Putamen (tissue), 1 donor: ENCODE measurements around the gene FHOD1.

Source experiments
- DNase-seq: peaks from one replicate; pipeline ENCODE4 v3.0.0-alpha.2; 2016; ENCODE audit warnings: low spot score

Gene FHOD1

DNA sequence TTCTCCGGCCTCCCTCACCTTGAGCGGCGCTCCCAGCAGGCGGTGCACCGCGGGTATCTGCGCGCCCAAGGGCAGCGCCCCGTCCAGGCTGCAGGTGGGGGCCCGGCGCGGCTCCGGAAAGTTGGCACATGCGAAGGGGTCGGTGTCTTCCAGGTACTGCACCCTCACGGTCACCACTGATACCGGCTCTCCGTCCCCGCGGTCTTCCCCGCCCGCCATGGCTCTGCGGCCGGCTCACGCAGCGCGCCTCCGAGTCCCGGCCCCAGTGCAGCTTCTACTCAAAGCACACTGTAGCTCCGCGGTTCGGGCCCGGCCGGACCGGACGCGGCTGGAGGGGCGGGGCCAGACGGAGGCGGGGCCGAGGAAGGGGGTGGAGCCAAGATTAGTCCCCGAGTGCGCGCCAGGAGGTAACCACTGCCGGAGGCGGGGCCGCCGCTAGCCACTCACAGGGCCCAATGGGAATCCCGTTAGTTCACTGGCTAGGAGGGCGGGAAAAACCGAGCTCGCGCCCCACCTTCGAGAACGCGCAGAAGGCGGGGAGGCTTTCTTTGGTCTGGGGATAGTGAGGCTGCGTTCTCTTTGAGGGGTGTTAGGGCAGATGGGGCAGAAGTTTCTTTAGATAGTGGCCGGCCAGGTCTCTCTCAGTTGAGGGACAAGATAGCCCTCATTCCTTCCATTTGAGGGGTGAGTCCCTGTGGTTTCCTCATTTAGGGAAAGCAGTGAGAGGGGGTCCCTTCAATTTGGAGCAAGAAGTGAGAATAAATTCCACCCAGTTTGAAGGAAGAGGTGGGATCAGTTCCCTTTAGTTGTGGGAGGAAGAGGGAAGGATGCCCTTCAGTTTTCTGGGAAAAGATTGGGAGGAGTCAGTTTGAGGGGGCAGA, at the start of gene FHOD1:
Gene FHOD1 (minus strand): TSS at position 290 of the 881 bp plus-strand sequence. CDS start 71 bp downstream, at position 219.
- peak; percentile 90 for DNase-seq

DNA sequence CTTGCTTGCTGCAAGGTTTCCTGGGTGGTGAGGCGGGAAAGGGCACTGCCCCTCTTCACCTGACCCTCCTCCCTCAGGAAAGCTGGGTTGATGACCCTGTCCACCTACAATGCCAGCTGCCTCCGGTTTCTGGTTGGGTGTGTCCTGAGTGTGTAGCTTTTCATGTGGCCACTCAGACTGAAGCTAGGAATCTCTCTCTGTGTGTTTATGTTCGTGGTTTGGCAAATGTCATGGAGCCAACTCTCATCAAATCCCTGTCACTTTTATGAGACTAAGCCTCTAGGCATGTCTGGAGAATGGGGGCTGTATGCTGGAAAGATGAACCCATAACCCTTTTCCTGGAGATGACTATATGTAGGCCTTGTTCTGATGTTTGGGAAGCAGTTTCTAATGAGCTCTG, 49.1 kb upstream of the FHOD1 start:
- no peak for DNase-seq

DNA sequence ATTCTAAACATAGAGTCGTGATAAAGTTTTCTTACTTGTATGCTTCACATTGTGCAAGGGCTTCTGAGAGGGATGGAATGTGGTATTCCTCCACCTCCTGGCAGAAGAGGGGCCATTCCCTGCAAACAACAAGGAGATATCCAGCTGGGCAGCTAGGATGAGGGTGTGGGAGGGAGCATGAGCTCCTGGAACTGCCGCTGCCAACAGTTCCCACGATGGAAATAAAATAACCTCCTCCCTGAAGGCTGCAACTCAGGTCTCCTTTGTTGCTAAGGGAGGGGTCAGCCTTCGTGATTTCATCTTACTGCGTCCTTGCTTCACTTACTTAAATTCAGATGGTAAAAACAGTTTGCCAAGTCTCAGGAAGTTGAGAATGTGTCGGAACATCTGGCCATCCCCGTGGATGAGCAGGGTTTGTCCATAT, 47.7 kb upstream of the FHOD1 start:
- DNase-seq = no peak

DNA sequence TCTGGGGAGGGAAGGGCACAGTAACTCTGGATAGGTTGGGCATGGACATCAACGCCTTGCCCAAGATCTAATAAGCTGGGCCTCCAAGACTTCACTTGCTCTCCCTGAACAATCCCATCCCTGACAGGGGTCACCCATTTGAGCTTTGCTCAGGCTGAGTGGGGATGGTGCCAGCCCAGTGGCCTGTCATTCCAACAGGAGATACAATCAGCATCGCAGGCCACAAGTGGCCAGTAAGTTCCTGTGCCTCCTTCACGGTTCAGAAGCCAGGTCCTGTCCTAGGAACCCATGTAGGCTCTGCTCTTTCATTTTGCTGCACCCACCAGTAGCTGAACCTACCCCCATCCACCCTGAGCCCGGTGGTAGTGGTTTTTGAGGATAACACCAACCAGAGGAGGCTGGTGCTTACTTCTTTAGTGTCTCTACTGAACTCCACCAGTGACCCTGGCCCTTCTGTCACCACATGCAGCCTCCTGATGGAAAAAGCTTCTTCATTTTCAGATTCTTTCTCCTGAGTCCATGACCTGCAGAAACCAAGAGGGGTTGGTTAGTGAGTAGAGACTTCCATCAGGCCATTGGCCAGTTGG, 47.0 kb upstream of the FHOD1 start:
- DNase-seq = no peak

DNA sequence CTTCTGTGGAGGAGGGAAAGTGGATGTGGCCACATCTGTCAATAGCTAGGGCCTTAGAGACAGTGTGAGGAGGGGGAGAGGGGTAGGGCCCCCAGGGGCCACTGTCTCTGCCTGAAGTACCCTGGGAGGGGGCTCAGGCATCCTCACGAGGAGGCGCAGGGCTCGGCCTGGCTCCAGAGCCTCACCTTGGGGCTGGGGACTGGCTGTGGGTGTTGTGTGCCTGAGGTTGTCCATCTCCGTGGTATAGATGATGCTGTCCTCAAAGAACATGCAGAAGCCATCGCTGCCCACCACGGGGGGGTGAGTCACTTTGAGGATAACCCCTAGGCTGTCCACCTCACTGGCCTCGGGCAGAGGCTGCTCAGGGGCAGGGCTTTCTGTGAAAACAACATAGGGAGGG, 44.2 kb upstream of the FHOD1 start:
- DNase-seq = no peak

DNA sequence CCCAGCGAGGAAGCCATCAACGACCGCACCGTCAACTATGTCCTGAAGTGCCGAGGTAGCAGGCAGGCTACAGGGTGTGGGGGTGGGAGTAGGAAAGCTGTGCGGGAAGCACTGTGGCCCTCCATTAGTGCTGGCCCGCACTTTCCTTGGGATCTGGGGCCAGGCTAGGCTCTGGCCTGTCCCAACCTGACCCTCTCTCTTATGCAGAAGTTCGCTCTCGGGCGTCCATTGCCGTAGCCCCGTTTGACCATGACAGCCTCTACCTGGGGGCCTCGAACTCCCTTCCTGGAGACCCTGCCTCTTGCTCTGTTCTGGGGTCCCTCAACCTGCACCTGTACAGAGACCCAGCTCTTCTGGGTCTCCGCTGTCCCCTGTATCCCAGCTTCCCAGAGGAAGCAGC, 40.7 kb upstream of the FHOD1 start:
- DNase-seq = no peak

DNA sequence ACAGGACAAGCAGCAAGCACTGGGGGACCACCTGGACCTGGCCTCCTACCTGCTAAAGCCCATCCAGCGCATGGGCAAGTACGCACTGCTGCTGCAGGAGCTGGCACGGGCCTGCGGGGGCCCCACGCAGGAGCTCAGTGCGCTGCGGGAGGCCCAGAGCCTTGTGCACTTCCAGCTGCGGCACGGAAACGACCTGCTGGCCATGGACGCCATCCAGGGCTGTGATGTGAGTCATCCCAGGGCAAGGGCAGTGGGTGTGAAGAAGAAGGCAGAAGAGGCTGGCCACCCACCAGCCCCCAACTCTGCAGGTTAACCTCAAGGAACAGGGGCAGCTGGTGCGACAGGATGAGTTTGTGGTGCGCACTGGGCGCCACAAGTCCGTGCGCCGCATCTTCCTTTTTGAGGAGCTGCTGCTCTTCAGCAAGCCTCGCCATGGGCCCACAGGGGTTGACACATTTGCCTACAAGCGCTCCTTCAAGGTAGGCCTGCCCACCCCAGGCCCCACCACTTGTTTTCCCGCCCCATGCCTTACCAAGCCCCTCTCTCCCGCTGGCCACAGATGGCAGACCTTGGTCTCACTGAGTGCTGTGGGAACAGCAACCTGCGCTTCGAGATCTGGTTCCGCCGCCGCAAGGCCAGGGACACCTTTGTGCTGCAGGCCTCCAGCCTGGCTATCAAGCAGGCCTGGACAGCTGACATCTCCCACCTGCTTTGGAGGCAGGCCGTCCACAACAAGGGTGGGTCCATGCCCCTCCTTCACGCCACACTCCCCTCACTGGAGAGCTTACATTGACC, 39.4 kb upstream of the FHOD1 start:
- DNase-seq = no peak

DNA sequence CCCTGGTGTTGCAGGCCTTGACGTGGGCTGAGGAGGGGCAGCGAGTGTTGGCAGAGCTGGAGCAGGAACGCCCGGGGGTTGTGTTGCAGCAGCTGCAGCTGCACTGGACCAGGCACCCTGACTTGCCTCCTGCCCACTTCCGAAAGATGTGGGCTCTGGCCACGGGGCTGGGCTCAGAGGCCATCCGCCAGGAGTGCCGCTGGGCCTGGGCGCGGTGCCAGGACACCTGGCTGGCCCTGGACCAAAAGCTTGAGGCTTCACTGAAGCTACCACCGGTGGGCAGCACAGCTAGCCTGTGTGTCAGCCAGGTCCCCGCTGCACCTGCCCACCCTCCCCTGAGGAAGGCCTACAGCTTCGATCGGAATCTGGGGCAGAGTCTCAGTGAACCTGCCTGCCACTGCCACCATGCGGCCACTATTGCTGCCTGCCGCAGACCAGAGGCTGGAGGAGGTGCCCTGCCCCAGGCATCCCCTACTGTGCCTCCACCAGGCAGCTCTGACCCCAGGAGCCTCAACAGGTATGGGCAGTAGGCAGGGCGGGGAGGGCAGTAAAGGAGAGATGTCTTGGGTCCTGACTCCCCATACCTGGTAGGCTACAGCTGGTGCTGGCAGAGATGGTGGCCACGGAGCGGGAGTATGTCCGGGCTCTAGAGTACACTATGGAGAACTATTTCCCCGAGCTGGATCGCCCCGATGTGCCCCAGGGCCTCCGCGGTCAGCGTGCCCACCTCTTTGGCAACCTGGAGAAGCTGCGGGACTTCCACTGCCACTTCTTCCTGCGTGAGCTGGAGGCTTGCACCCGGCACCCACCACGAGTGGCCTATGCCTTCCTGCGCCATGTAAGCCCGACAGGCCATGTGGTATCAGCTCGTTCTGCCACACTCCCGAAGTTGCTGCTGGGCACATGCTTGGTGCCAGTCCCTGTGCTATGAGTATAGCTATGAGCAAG, 37.7 kb upstream of the FHOD1 start:
- DNase-seq = no peak

DNA sequence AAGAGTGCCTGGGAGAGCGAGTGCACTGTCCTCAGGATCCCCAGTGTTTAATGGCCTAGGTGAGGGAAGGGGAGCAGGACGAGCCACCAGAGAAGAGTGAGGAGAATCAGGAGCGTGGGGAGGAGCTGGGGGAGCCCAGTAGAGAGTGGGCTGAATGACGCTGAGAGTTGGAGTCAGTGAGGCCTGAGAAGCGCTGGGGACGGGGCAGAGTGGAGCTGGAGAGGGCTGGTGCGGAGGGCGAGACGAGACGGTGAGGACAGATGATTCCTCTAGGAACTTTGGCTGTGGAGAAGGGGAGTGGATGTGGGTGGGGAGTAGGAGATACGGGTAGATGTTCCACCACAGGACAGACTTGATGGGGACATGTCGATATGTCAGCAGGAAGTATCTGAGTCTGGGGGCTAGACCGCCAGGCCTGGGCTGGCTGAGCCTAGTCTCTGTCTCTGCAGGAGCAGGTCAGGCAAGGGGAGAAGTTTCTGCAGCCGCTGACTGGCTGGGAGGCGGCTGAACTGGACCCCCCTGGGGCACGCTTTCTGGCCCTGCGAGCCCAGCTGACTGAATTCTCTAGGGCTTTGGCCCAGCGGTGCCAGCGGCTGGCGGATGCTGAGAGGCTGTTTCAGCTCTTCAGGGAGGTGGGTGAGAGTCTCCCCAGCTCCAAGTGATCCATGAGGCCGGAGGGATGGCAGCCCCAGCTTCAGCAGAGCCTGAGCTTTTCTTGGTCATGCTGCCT, 36.7 kb upstream of the FHOD1 start:
- DNase-seq = no peak

DNA sequence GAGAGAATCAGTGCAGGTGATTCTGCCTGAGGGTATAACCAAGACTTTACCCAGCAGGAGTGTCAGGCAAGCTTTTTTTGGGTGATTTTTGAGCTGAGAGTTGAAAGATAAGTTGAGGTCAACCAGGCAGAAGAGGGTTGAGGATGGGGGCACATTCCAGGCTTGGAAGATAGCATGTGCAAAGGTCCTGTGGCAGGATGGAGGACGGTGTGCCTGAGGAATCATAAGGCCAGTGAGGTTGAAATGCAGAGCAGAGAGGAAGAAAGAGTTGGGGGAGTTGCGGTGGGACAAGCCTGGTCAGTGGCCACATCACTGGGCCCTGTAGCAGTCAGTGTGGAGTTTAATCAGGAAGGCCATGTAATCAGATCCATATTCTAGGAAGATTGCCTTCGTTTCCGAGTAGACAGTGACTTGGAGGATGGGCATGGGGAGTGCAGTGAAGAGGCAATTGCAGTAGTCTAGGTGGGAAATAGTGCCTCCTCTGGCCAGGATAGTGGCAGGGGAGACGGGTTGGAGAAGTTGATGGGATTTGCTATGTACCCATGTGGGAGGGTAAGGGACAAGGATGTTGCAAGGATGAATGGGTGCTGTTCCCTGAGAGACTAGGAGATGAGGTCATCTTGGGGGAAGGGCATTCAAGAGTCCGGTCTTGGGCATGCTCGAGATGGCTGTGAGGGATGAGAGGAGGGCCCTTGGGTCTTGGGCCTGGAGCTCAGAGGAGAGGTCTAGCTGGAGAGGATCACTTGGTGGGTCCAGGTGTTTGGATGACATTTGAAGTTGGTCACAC, 36.0 kb upstream of the FHOD1 start:
- no peak for DNase-seq

DNA sequence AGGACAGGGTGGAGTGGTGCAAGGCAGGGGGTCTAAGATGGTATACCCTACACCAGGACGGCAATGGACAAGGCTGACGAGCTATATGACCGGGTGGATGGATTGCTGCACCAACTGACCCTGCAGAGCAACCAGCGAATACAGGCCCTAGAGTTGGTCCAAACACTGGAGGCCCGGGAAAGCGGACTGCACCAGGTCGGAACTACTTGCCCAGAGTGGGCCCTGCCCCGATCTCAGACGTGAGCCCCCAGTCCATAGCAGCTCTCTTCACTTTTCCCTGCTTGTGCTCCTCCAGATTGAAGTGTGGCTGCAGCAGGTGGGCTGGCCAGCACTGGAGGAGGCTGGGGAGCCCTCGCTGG, 35.1 kb upstream of the FHOD1 start:
- no peak for DNase-seq

DNA sequence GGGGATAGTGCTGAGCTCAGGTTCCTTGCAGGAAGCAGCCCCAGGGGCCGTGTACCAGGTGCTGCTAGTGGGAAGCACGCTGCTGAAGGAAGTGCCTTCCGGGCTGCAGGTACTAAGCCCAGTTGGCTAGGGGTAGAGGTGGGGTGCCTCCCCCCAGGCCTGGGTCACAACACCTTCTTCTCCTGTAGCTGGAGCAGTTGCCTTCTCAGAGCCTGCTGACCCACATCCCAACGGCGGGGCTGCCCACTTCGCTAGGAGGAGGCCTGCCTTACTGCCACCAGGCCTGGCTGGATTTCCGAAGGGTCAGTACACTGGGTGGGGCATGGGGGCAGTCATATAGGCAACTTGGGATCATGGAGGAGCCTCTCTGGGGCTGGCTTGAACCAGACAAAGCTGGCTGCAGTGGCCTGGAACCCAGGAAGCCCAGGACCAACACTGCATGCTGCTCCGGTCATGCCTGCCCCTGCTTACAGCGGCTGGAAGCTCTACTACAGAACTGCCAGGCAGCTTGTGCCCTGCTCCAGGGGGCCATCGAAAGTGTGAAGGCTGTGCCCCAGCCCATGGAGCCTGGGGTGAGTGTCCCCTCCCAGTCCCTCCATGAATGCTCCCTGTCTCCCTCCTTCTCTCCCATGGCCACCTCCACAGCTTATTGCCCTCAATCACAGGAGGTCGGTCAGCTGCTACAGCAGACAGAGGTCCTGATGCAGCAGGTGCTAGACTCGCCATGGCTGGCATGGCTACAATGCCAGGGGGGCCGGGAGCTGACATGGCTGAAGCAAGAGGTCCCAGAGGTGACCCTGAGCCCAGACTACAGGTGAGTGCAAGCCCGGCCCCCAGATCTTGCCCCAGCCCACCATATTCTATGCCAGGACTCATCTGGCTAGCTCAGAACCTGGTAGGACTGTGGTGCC, 34.5 kb upstream of the FHOD1 start:
- DNase-seq = no peak

DNA sequence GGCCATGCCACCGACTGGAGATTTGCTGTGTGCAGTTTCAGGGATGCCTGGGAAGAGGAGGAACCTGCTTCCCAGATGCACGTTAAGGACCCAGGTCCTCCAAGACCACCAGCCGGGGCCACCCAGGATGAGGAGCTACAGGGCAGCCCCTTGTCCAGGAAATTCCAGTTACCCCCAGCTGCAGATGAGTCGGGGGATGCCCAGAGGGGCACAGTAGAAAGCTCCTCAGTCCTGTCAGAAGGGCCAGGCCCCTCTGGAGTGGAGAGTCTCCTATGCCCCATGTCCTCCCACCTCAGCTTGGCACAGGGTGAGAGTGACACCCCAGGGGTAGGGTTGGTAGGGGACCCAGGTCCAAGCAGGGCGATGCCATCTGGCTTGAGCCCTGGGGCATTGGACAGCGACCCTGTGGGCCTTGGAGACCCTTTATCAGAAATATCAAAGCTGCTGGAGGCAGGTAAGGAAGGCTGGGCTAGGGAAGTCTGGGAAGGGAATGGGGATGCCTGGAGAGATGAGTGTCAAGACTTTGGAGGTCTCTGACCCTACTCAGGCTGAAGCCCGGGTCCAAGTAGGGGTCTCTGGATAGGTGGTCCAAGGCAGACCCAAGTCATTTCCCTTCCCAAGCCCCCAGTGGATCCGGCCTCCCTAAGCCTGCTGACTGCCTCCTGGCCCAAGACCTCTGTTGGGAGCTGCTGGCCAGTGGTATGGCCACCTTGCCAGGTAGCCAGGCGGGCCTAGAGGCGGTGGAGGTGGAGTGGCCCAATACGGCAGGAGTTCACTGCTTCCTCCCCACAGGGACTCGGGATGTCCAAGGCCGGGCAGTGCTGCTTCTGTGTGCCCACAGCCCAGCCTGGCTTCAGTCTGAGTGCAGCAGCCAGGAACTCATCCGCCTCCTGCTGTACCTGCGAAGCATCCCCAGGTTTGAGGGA, 33.1 kb upstream of the FHOD1 start:
- no peak for DNase-seq

DNA sequence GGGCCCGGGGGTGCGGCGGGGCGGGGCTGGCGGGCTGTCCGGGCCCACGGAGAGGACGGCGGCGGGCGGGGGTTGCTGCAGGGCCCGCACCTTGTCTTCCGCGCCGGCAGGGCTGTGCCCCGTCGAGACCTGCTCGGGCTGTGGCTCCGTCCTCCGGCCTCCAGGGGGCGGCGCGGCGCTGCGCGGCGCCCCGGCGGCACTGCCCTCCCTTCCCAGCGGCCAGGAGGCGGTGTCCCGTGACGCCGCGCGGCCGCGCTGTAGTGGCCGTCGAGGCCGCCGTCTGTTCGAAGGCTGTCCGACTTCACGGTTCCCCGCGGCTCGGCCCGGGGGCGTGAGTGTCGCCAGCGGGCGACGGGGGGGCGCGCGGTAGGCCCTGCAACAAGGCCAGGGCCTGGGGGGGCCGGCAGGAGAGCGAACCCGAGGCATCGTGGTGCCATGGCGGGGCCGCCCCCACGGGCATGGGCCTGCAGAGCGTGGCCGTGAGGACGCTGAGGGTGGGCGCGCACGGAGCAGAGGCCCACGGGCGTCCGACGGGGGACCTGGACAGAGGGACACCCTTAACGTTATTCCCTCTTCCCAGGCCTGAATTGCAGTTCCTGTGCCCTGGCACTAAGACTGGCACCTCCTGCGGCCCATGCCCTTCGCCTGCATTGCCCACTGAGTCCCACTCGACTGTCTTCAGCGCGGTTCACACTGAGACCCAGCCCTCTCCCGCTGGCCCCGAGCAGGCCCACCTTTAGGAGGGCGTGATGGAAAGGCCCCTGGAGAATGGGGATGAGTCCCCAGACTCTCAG, 32.2 kb upstream of the FHOD1 start, which contains the start of gene PLEKHG4:
Gene PLEKHG4 (plus strand): TSS at position 237 of the 794 bp plus-strand sequence. CDS start 513 bp downstream, at position 750.
- peak; percentile 21 for DNase-seq

DNA sequence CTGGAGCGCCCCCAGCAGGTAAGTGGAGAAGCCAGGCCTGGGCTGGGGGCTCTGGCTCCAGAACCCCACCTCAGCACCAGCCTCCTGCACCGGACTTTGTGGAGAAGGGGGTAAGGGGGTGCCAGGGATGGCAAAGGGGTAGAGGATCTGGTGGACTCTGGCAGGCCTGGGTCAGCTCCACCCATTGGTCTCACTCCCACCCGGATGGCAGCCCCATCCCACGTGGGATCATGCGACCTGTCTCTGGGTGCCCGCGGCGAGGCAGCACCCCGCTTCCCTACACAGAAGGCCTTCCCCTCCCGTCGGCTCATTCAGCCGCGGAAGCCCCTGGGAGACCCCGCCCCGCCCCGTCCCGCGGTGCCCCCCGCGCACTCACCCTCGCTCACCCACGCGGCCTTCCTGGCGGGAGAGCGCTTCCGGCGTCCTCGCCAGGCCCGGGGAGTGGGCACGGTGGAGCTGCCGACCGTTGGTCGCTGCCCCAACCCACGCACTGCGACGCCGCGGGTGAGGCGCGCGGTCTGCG, 31.6 kb upstream of the FHOD1 start:
- DNase-seq = no peak

DNA sequence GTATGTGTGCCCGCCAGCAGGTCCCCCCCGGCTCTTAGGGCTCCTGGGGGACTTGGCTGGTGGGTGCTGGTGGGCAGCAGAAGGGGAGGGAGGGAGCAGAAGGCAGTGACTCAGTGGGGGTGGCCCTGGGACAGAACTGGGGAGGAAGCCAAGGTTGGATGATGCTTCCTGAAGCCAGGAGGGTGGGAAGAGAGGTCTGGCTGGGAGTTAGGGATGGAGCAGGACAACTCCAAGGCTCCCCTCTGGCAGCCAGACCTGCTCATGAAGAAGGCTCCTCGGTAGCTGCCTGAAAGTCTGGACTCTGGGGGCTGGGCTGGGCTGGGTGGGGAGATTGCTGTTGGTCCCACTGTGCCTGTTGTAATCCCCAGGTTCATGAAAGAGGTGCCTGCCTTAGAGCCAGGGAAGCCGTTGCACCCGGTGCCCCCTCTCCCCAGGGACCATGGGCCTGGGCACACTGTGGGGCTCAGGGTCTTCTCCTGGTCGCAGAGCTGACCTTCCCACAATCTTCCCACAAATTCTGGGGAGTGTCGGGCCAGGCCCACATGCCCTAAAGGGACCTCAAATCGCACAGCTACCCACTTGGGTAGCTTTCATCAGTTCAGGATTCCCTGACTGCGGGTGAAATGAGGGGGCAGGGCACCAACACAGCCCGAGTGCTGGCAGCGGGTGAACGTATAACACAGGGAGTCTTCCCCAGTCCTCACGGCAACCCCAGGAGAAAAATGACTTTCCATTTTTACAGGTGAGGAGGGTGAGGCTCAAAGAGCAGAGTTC, 30.9 kb upstream of the FHOD1 start:
- DNase-seq = no peak
